Liver (tissue), 9 donors: ENCODE results near the gene FAM209B. TPM values are rescaled to one million over a fixed set of nuclear protein-coding genes. Genes with fewer than 3 reads are reported as not detected.

ENCODE experiments used
- DNase-seq: peaks from one replicate; pipeline ENCODE4 v3.0.0-alpha.2; 2017; ENCODE audit warnings: low spot score
- H3K27ac ChIP-seq, 2 donors: one replicate each; pipeline ENCODE4 v1.7.0; 2013; ENCODE audit warnings: inconsistent platforms in 2 of 2, low read length in 2 of 2, control low read depth in 1 of 2, low read depth in 1 of 2, mild to moderate bottlenecking in 1 of 2
- H3K27me3 ChIP-seq, 4 donors: one replicate each; pipeline versions ENCODE4 v1.6.1 to v1.7.0; 2013; ENCODE audit warnings: low read length in 3 of 4, inconsistent platforms in 1 of 4, mild to moderate bottlenecking in 1 of 4, moderate library complexity in 1 of 4; ENCODE audit not compliant: control insufficient read depth in 4 of 4, insufficient read depth in 4 of 4
- H3K36me3 ChIP-seq, 4 donors: one replicate each; pipeline versions ENCODE4 v1.6.1 to v1.7.0; 2013; ENCODE audit warnings: low read length in 3 of 4, mild to moderate bottlenecking in 3 of 4, low read depth in 1 of 4, moderate library complexity in 1 of 4; ENCODE audit not compliant: control insufficient read depth in 4 of 4, insufficient read depth in 3 of 4
- H3K4me1 ChIP-seq, 4 donors: one replicate each; pipeline versions ENCODE4 v1.6.1 to v1.7.0; 2013; ENCODE audit warnings: low read length in 3 of 4, mild to moderate bottlenecking in 3 of 4, moderate library complexity in 1 of 4; ENCODE audit not compliant: control insufficient read depth in 4 of 4, insufficient read depth in 4 of 4
- H3K4me3 ChIP-seq, 3 donors: one replicate each; pipeline versions ENCODE4 v1.6.1 to v1.7.0; 2013; ENCODE audit warnings: low read length in 3 of 3, control low read depth in 1 of 3, low read depth in 1 of 3, mild to moderate bottlenecking in 1 of 3
- H3K9ac ChIP-seq, 2 donors: one replicate each; pipeline ENCODE4 v1.7.0; 2013; ENCODE audit warnings: low read length in 2 of 2, mild to moderate bottlenecking in 2 of 2, moderate library complexity in 2 of 2, control low read depth in 1 of 2, low read depth in 1 of 2
- H3K9me3 ChIP-seq, 4 donors: one replicate each; pipeline versions ENCODE4 v1.6.1 to v1.7.0; 2013; ENCODE audit warnings: low read length in 3 of 4; ENCODE audit not compliant: control insufficient read depth in 4 of 4
- EGR1 ChIP-seq, 2 donors: IDR thresholded peaks; 2 replicates each; pipeline ENCODE4 v1.6.1; 2016 to 2018; ENCODE audit warnings: antibody characterized with exemption in 2 of 2, low read depth in 2 of 2
- FOXA1 ChIP-seq: IDR thresholded peaks from 2 replicates; pipeline ENCODE4 v1.6.1; 2016; ENCODE audit warnings: antibody characterized with exemption
- FOXA2 ChIP-seq: IDR thresholded peaks from 2 replicates; pipeline ENCODE4 v1.6.1; 2016; ENCODE audit warnings: antibody characterized with exemption
- GABPA ChIP-seq, 2 donors: IDR thresholded peaks in 1 of 2; conservative IDR thresholded peaks in 1 of 2; 2 replicates each; pipeline ENCODE4 v1.6.1; 2016; ENCODE audit warnings: antibody characterized with exemption in 2 of 2, mild to moderate bottlenecking in 1 of 2, moderate library complexity in 1 of 2
- HNF4A ChIP-seq, 2 donors: conservative IDR thresholded peaks; 2 replicates each; pipeline ENCODE4 v1.6.1; 2016; ENCODE audit warnings: antibody characterized with exemption in 2 of 2, mild to moderate bottlenecking in 2 of 2
- HNF4G ChIP-seq: IDR thresholded peaks from 2 replicates; pipeline ENCODE4 v1.6.1; 2016; ENCODE audit warnings: antibody characterized with exemption
- JUND ChIP-seq, 2 donors: IDR thresholded peaks; 2 replicates each; pipeline ENCODE4 v1.6.1; 2016; ENCODE audit warnings: antibody characterized with exemption in 2 of 2
- NR2F2 ChIP-seq: IDR thresholded peaks from 2 replicates; pipeline ENCODE4 v1.6.1; 2016; ENCODE audit warnings: antibody characterized with exemption
- RAD21 ChIP-seq, 2 donors: IDR thresholded peaks; 2 replicates each; pipeline ENCODE4 v1.6.1; 2016; ENCODE audit warnings: antibody characterized with exemption in 2 of 2, mild to moderate bottlenecking in 2 of 2
- RXRA ChIP-seq, 2 donors: IDR thresholded peaks; 2 replicates each; pipeline ENCODE4 v1.6.1; 2017 to 2018; ENCODE audit warnings: antibody characterized with exemption in 2 of 2, mild to moderate bottlenecking in 1 of 2
- SP1 ChIP-seq: IDR thresholded peaks from 2 replicates; pipeline ENCODE4 v1.6.1; 2018; ENCODE audit warnings: antibody characterized with exemption, mild to moderate bottlenecking
- TAF1 ChIP-seq: conservative IDR thresholded peaks from 2 replicates; pipeline ENCODE4 v1.6.1; 2016; ENCODE audit warnings: antibody characterized with exemption, mild to moderate bottlenecking
- YY1 ChIP-seq: IDR thresholded peaks from 2 replicates; pipeline ENCODE4 v1.6.1; 2016; ENCODE audit warnings: antibody characterized with exemption, mild to moderate bottlenecking
- WGBS: extraction: QIAGEN DNeasy Blood & Tissue Kit; methylation state at CpG from one replicate; pipeline ENCODE4 v1.1.7; 2013; 5-methylcytosine and 5-hydroxymethylcytosine counted together
- polyA plus RNA-seq, 2 donors: library from polyadenylated mRNA; stranded (reverse) in 1 of 2; unstranded in 1 of 2; fragments of 200-250 nt in 1 of 2; fragments of >200 nt in 1 of 2; fragmentation: Nextera tagmentation in 1 of 2; extraction: Ambion mirVana in 1 of 2; gene quantifications; one replicate each; pipeline versions ENCODE4 v1.2.1 to v1.2.3, GENCODE V29; 2013 to 2015
- total RNA-seq, 2 donors: library from RNA; depleted of rRNA; stranded (reverse); fragments of >200 nt; gene quantifications; one replicate each; pipeline ENCODE4 v1.2.3, GENCODE V29; 2014
- TF ChIP-seq, protein P1 (sequence below): IDR thresholded peaks from 2 replicates; pipeline ENCODE4 v1.6.1; 2016; ENCODE audit warnings: antibody characterized with exemption
- TF ChIP-seq, protein P2 (sequence below): IDR thresholded peaks from 2 replicates; pipeline ENCODE4 v1.6.1; 2016; ENCODE audit warnings: antibody characterized with exemption, mild to moderate bottlenecking
- TF ChIP-seq, protein P3 (sequence below): IDR thresholded peaks from 2 replicates; pipeline ENCODE4 v1.6.1; 2016; ENCODE audit warnings: antibody characterized with exemption
- TF ChIP-seq, protein P4 (sequence below): fragments of 150-350 bp; IDR thresholded peaks from 2 replicates; pipeline ENCODE4 v1.5.1; 2017; ENCODE audit warnings: improper control_type of control experiment, low read depth, low read length; ENCODE audit not compliant: missing input control
- TF ChIP-seq, protein P5 (sequence below): IDR thresholded peaks from 2 replicates; pipeline ENCODE4 v1.6.1; 2016; ENCODE audit warnings: antibody characterized with exemption
- donor health status: healthy.
- donor health status: healthy.
- donor health status: healthy.
- donor health status: healthy.
- donor health status: healthy.

Gene FAM209B
- total and polyA plus RNA-seq, 4 donors = 0.38 TPM; not detected in 3

DNA sequence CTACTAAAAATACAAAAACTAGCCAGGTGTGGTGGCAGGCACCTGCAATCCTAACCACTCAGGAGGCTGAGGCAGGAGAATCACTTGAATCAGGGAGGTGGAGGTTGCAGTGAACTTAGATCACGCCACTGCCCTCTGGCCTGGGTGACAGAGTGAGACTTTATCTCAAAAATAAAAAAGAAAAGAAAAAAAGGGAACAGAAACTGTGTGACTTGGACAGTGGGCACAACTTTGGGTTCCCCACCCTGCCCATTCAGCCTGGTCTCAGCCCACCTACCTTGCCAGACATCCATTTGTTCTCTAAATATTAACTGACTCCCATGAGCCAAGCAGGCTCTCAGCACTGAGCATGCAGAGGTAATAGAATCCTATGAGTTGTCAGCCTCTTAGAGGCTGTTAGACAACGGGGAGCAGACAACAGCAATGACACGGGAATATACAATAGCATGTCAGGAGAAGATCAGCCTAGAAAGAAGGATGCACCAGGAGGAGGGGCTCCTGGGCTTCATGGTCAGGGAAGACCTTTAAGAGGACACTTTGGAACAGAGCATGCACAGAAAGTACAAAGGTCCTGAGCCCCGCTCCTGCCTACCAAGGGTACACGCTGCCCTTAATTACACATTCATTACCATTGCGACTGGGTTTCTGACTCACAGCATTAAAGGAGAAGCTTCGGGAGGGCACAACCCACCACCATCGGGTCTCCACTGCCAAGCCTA lies 20.0 kb downstream of the FAM209B start:
- Histone ChIP-seq H3K36me3 (no peaks in the 10 kb centered on the region), H3K27ac (no peak overlapping the region), H3K9me3 (no peaks in the 10 kb centered on the region), H3K4me1 (no peaks in the 10 kb centered on the region), H3K4me3 (no peak overlapping the region), H3K9ac (no peak overlapping the region), H3K27me3 (peaks cover 0 to 2% (median 0%) of the 10 kb centered on the region in 4 donors)
- TF ChIP-seq GABPA (IDR thresholded peaks at IDR 0.05 in 1 of 2, conservative IDR thresholded peaks at IDR 0.05 in 1 of 2) (no peak), HNF4G (no peak), TAF1 (no peak), NR2F2 (no peak), SP1 (no peak), FOXA1 (no peak), JUND (IDR thresholded peaks at IDR 0.05) (no peak), RXRA (IDR thresholded peaks at IDR 0.05) (no peak), FOXA2 (no peak), RAD21 (IDR thresholded peaks at IDR 0.05) (no peak), YY1 (no peak), HNF4A (conservative IDR thresholded peaks at IDR 0.05) (no peak), EGR1 (IDR thresholded peaks at IDR 0.05; ENCODE audit: low read depth in 2 of 2) (no peak)
- TF ChIP-seq, protein P1, sequence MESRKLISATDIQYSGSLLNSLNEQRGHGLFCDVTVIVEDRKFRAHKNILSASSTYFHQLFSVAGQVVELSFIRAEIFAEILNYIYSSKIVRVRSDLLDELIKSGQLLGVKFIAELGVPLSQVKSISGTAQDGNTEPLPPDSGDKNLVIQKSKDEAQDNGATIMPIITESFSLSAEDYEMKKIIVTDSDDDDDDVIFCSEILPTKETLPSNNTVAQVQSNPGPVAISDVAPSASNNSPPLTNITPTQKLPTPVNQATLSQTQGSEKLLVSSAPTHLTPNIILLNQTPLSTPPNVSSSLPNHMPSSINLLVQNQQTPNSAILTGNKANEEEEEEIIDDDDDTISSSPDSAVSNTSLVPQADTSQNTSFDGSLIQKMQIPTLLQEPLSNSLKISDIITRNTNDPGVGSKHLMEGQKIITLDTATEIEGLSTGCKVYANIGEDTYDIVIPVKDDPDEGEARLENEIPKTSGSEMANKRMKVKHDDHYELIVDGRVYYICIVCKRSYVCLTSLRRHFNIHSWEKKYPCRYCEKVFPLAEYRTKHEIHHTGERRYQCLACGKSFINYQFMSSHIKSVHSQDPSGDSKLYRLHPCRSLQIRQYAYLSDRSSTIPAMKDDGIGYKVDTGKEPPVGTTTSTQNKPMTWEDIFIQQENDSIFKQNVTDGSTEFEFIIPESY = no peak
- TF ChIP-seq, protein P2, sequence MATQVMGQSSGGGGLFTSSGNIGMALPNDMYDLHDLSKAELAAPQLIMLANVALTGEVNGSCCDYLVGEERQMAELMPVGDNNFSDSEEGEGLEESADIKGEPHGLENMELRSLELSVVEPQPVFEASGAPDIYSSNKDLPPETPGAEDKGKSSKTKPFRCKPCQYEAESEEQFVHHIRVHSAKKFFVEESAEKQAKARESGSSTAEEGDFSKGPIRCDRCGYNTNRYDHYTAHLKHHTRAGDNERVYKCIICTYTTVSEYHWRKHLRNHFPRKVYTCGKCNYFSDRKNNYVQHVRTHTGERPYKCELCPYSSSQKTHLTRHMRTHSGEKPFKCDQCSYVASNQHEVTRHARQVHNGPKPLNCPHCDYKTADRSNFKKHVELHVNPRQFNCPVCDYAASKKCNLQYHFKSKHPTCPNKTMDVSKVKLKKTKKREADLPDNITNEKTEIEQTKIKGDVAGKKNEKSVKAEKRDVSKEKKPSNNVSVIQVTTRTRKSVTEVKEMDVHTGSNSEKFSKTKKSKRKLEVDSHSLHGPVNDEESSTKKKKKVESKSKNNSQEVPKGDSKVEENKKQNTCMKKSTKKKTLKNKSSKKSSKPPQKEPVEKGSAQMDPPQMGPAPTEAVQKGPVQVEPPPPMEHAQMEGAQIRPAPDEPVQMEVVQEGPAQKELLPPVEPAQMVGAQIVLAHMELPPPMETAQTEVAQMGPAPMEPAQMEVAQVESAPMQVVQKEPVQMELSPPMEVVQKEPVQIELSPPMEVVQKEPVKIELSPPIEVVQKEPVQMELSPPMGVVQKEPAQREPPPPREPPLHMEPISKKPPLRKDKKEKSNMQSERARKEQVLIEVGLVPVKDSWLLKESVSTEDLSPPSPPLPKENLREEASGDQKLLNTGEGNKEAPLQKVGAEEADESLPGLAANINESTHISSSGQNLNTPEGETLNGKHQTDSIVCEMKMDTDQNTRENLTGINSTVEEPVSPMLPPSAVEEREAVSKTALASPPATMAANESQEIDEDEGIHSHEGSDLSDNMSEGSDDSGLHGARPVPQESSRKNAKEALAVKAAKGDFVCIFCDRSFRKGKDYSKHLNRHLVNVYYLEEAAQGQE = no peak
- TF ChIP-seq, protein P3, sequence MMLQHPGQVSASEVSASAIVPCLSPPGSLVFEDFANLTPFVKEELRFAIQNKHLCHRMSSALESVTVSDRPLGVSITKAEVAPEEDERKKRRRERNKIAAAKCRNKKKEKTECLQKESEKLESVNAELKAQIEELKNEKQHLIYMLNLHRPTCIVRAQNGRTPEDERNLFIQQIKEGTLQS = no peak
- TF ChIP-seq, protein P4, sequence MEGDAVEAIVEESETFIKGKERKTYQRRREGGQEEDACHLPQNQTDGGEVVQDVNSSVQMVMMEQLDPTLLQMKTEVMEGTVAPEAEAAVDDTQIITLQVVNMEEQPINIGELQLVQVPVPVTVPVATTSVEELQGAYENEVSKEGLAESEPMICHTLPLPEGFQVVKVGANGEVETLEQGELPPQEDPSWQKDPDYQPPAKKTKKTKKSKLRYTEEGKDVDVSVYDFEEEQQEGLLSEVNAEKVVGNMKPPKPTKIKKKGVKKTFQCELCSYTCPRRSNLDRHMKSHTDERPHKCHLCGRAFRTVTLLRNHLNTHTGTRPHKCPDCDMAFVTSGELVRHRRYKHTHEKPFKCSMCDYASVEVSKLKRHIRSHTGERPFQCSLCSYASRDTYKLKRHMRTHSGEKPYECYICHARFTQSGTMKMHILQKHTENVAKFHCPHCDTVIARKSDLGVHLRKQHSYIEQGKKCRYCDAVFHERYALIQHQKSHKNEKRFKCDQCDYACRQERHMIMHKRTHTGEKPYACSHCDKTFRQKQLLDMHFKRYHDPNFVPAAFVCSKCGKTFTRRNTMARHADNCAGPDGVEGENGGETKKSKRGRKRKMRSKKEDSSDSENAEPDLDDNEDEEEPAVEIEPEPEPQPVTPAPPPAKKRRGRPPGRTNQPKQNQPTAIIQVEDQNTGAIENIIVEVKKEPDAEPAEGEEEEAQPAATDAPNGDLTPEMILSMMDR = no peak
- TF ChIP-seq, protein P5, sequence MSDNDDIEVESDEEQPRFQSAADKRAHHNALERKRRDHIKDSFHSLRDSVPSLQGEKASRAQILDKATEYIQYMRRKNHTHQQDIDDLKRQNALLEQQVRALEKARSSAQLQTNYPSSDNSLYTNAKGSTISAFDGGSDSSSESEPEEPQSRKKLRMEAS = no peak
- WGBS = 48% methylated on average over 8 of the region's 8 CpGs
- no peak for DNase-seq
